Glutamatergic neuron (in vitro differentiated cells): ENCODE data around the gene TAAR1. TPM values are rescaled to one million over a fixed set of nuclear protein-coding genes. Genes with fewer than 3 reads are reported as not detected.
"Not testable (repeated sequence)": the region's sequence is repeated elsewhere in the genome, so short reads cannot be mapped to it uniquely, and the experiment has no call there.

Source experiments
- DNase-seq: peaks from one replicate; pipeline ENCODE4 v3.0.0; 2022
- H3K27ac Mint-ChIP-seq: one replicate; pipeline ENCODE4 v1.8.0; 2020; ENCODE audit warnings: mild to moderate bottlenecking, mixed read lengths, inconsistent platforms; ENCODE audit not compliant: unreplicated experiment
- H3K27me3 Mint-ChIP-seq: one replicate; pipeline ENCODE4 v1.8.0; 2020; ENCODE audit warnings: mild to moderate bottlenecking, moderate library complexity, mixed read lengths, inconsistent platforms; ENCODE audit not compliant: unreplicated experiment
- H3K36me3 Mint-ChIP-seq: one replicate; pipeline ENCODE4 v1.8.0; 2020; ENCODE audit warnings: mild to moderate bottlenecking, mixed read lengths, inconsistent platforms; ENCODE audit not compliant: unreplicated experiment
- H3K4me1 Mint-ChIP-seq: one replicate; pipeline ENCODE4 v1.8.0; 2020; ENCODE audit warnings: mild to moderate bottlenecking, low read depth, mixed read lengths, inconsistent platforms; ENCODE audit not compliant: unreplicated experiment
- H3K4me3 Mint-ChIP-seq: one replicate; pipeline ENCODE4 v1.8.0; 2020; ENCODE audit warnings: mild to moderate bottlenecking, mixed read lengths, inconsistent platforms; ENCODE audit not compliant: unreplicated experiment
- H3K9me3 Mint-ChIP-seq: one replicate; pipeline ENCODE4 v1.8.0; 2020; ENCODE audit warnings: mild to moderate bottlenecking, moderate library complexity, mixed read lengths, inconsistent platforms; ENCODE audit not compliant: unreplicated experiment
- total RNA-seq: library from RNA; stranded (reverse); fragmentation: NEBNext Ultra II Directional; extraction: Animal tissue kit (Norgen Biotek cat#: 25700); gene quantifications from one replicate; pipeline ENCODE4 v1.2.1, GENCODE V29; 2021; ENCODE audit not compliant: unreplicated experiment
- TF ChIP-seq, protein P1 (sequence below): fragments of 200-600 bp; sonication (generic); IDR thresholded peaks from one replicate; pipeline ENCODE4 v1.5.0; 2021; ENCODE audit not compliant: partially characterized antibody, unreplicated experiment

Gene TAAR1
- total RNA-seq, 1 donor from 2014 or later = not detected

DNA sequence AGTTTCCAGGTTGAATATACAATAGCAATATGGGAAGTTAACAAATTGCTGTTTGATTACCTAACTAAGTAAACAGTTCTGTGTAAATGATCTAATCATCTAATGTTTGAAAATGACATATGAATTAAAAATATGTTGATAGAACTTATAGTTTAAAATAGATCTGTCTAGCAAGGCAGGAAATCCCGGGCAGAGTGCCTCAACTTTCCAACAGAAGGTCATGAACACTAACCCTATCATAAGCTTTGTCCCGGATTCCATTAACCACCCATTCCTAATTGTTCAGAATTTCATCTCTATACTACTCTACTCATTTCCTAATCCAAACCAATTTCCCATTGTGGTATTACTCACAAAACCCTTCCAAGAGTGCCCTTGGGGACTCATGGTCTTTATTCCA, 10.2 kb downstream of the TAAR1 start:
- Mint-ChIP-seq H3K27ac (no peak overlapping the region), H3K4me1 (no peaks in the 10 kb centered on the region), H3K36me3 (no peaks in the 10 kb centered on the region), H3K9me3 (no peaks in the 10 kb centered on the region), H3K4me3 (no peak overlapping the region), H3K27me3 (no peaks in the 10 kb centered on the region)
- no peak for DNase-seq
- TF ChIP-seq, protein P1, sequence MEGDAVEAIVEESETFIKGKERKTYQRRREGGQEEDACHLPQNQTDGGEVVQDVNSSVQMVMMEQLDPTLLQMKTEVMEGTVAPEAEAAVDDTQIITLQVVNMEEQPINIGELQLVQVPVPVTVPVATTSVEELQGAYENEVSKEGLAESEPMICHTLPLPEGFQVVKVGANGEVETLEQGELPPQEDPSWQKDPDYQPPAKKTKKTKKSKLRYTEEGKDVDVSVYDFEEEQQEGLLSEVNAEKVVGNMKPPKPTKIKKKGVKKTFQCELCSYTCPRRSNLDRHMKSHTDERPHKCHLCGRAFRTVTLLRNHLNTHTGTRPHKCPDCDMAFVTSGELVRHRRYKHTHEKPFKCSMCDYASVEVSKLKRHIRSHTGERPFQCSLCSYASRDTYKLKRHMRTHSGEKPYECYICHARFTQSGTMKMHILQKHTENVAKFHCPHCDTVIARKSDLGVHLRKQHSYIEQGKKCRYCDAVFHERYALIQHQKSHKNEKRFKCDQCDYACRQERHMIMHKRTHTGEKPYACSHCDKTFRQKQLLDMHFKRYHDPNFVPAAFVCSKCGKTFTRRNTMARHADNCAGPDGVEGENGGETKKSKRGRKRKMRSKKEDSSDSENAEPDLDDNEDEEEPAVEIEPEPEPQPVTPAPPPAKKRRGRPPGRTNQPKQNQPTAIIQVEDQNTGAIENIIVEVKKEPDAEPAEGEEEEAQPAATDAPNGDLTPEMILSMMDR = no peak

GRCh38 chr6:132648356-132648755, 10.6 kb downstream of the TAAR1 start:
- no peaks in the 10 kb centered on the region for H3K9me3 Mint-ChIP-seq
- TF ChIP-seq, protein P1 = no peak
- no peaks in the 10 kb centered on the region for H3K27me3 Mint-ChIP-seq
- no peaks in the 10 kb centered on the region for H3K36me3 Mint-ChIP-seq
- no peak for DNase-seq
- no peak overlapping the region for H3K4me3 Mint-ChIP-seq
- no peak overlapping the region for H3K27ac Mint-ChIP-seq
- H3K4me1 Mint-ChIP-seq = no peaks in the 10 kb centered on the region

DNA sequence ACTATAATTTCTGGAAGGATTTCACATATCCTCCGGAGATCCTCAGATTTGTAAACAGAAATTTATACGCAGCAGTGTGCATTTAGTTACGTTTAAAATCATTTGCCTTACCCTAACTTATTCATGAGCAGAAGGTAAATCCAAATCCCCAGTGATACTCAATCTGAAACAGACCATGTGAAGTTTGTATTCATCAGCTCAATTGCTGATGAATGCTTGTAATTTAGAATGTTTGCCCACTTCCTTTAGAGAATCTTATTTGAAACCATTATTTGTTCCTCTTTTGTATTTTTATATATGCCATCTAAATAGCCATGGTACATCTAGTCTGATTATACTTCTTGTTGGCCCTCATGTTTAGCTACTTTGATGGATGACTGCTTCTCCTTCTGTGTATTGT, 15.4 kb downstream of the TAAR1 start:
- H3K27ac Mint-ChIP-seq = no peak overlapping the region
- peaks cover 2% of the 10 kb centered on the region for H3K9me3 Mint-ChIP-seq
- no peaks in the 10 kb centered on the region for H3K4me1 Mint-ChIP-seq
- H3K4me3 Mint-ChIP-seq = no peak overlapping the region
- no peak for DNase-seq
- H3K27me3 Mint-ChIP-seq = no peaks in the 10 kb centered on the region
- no peaks in the 10 kb centered on the region for H3K36me3 Mint-ChIP-seq
- TF ChIP-seq, protein P1 = no peak

- not testable (repeated sequence) for H3K4me3 Mint-ChIP-seq, H3K4me1 Mint-ChIP-seq, H3K9me3 Mint-ChIP-seq, H3K27ac Mint-ChIP-seq, H3K36me3 Mint-ChIP-seq, DNase-seq, H3K27me3 Mint-ChIP-seq
These were observed 21.8 kb downstream of the TAAR1 start for GRCh38 chr6:132637135-132637534.

- DNase-seq, H3K4me3 Mint-ChIP-seq, H3K27ac Mint-ChIP-seq, H3K36me3 Mint-ChIP-seq, H3K4me1 Mint-ChIP-seq, H3K27me3 Mint-ChIP-seq, H3K9me3 Mint-ChIP-seq: not testable (repeated sequence)
These were observed 23.1 kb downstream of the TAAR1 start for GRCh38 chr6:132635906-132636305.

DNA sequence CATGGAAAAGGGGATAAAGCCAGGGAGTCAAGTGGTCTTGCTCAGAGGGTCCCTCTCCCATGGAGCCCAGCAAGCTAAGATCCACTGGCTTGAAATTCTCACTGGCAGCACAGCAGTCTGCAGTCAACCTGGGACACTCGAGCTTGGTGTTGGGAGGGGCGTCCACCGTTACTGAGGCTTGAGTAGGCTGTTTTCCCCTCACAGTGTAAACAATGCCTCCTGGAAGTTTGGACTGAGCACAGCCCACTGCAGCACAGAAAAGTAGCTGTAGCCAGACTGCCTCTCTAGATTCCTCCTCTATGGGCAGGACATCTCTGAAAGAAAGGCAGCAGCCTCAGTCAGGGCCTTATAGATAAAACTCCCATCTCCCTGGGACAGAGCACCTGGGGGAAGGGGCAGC, 23.7 kb downstream of the TAAR1 start:
- H3K4me3 Mint-ChIP-seq, H3K4me1 Mint-ChIP-seq, DNase-seq, H3K27me3 Mint-ChIP-seq, H3K9me3 Mint-ChIP-seq, H3K36me3 Mint-ChIP-seq, H3K27ac Mint-ChIP-seq: not testable (repeated sequence)

GRCh38 chr6:132634796-132635195, 24.2 kb downstream of the TAAR1 start:
- peaks cover 2% of the 10 kb centered on the region for H3K9me3 Mint-ChIP-seq
- H3K36me3 Mint-ChIP-seq = no peaks in the 10 kb centered on the region

More at GRCh38 chr6:132634796-132635195, 24.2 kb downstream of the TAAR1 start:
- no peaks in the 10 kb centered on the region for H3K4me1 Mint-ChIP-seq
- H3K4me3 Mint-ChIP-seq = no peak overlapping the region
- TF ChIP-seq, protein P1 = no peak
- no peak for DNase-seq
- peaks cover 5% of the 10 kb centered on the region for H3K27me3 Mint-ChIP-seq
- no peak overlapping the region for H3K27ac Mint-ChIP-seq
